Lung (tissue), 12 donors: ENCODE measurements around the gene ZNF536. TPM values are rescaled to one million over a fixed set of nuclear protein-coding genes. Genes with fewer than 3 reads are reported as not detected.

Experiments
- ATAC-seq: fragments of 200-7000 bp; cut with Tn5 transposase; one replicate; pipeline ENCODE4 v1.9.1; 2020; ENCODE audit warnings: moderate number of reproducible peaks; ENCODE audit not compliant: insufficient read depth, low FRiP score
- DNase-seq, 3 donors: peaks; one replicate each; pipeline ENCODE4 v3.0.0-alpha.2; 2013 to 2017
- H3K27ac ChIP-seq, 2 donors: one replicate each; pipeline ENCODE4 v1.5.1; 2013; ENCODE audit warnings: mild to moderate bottlenecking in 2 of 2, moderate library complexity in 2 of 2, control low read depth in 1 of 2, inconsistent platforms in 1 of 2, low read depth in 1 of 2, low read length in 1 of 2
- H3K27me3 ChIP-seq, 3 donors: one replicate each; pipeline ENCODE4 v1.5.1; 2013; ENCODE audit warnings: low read length in 2 of 3; ENCODE audit not compliant: control insufficient read depth in 3 of 3, insufficient read depth in 3 of 3
- H3K36me3 ChIP-seq, 4 donors: one replicate each; pipeline ENCODE4 v1.5.1; 2013; ENCODE audit warnings: low read length in 4 of 4, mild to moderate bottlenecking in 1 of 4, moderate library complexity in 1 of 4; ENCODE audit not compliant: control insufficient read depth in 4 of 4, insufficient read depth in 4 of 4
- H3K4me1 ChIP-seq, 5 donors: one replicate each; pipeline ENCODE4 v1.5.1; 2013; ENCODE audit warnings: low read length in 5 of 5, mild to moderate bottlenecking in 2 of 5, moderate library complexity in 1 of 5; ENCODE audit not compliant: control insufficient read depth in 5 of 5, insufficient read depth in 5 of 5
- H3K4me3 ChIP-seq: one replicate; pipeline ENCODE4 v1.5.1; 2013; ENCODE audit warnings: mild to moderate bottlenecking, control low read depth, moderate library complexity
- H3K9ac ChIP-seq, 2 donors: one replicate each; pipeline ENCODE4 v1.5.1; 2013; ENCODE audit warnings: low read length in 2 of 2, control low read depth in 1 of 2; ENCODE audit not compliant: insufficient read depth in 1 of 2
- H3K9me3 ChIP-seq, 4 donors: one replicate each; pipeline ENCODE4 v1.5.1; 2013; ENCODE audit warnings: low read length in 3 of 4, mild to moderate bottlenecking in 1 of 4, moderate library complexity in 1 of 4; ENCODE audit not compliant: control insufficient read depth in 4 of 4, insufficient read depth in 3 of 4
- WGBS, 2 donors: extraction: QIAGEN DNeasy Blood & Tissue Kit; methylation state at CpG; one replicate each; pipeline ENCODE4 v1.1.7; 2013; 5-methylcytosine and 5-hydroxymethylcytosine counted together
- polyA plus RNA-seq, 2 donors: library from polyadenylated mRNA; stranded (reverse); fragments of 200-250 nt; gene quantifications; one replicate each; pipeline ENCODE4 v1.2.1, GENCODE V29; 2013
- total RNA-seq, 2 donors: library from RNA; depleted of rRNA in 1 of 2; stranded (reverse); fragments of >200 nt in 1 of 2; gene quantifications; one replicate each; pipeline ENCODE4 v1.2.1, GENCODE V29; 2014 to 2021
- TF ChIP-seq, protein P1 (sequence below): IDR thresholded peaks from 2 replicates; pipeline ENCODE4 v1.5.1; 2012; ENCODE audit warnings: mild to moderate bottlenecking; ENCODE audit errors: control extremely low read depth, extremely low read depth
- donor health status: control.
- donor health status: control.
- donor health status: Bipolar disorder and iron deficiency.
- donor health status: healthy.
- donor health status: DM: yes; HTN: yes; CAD: no.

Gene ZNF536
- total and polyA plus RNA-seq, 4 donors, result 0.07 to 5.6 (median 0.21) TPM

GRCh38 chr19:30425885-30426838 is 54.0 kb downstream of the ZNF536 start:
- Histone ChIP-seq H3K27ac (no peak overlapping the region), H3K27me3 (no peaks in the 10 kb centered on the region), H3K9ac (no peak overlapping the region), H3K9me3 (no peaks in the 10 kb centered on the region), H3K4me1 (no peaks in the 10 kb centered on the region), H3K36me3 (no peaks in the 10 kb centered on the region), H3K4me3 (no peak overlapping the region)
- TF ChIP-seq, protein P1, sequence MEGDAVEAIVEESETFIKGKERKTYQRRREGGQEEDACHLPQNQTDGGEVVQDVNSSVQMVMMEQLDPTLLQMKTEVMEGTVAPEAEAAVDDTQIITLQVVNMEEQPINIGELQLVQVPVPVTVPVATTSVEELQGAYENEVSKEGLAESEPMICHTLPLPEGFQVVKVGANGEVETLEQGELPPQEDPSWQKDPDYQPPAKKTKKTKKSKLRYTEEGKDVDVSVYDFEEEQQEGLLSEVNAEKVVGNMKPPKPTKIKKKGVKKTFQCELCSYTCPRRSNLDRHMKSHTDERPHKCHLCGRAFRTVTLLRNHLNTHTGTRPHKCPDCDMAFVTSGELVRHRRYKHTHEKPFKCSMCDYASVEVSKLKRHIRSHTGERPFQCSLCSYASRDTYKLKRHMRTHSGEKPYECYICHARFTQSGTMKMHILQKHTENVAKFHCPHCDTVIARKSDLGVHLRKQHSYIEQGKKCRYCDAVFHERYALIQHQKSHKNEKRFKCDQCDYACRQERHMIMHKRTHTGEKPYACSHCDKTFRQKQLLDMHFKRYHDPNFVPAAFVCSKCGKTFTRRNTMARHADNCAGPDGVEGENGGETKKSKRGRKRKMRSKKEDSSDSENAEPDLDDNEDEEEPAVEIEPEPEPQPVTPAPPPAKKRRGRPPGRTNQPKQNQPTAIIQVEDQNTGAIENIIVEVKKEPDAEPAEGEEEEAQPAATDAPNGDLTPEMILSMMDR, result no peak
- no peak for ATAC-seq
- DNase-seq, result no peak
- WGBS, 2 donors, result 73 to 82% methylated on average over 9 of the region's 9 CpGs

DNA sequence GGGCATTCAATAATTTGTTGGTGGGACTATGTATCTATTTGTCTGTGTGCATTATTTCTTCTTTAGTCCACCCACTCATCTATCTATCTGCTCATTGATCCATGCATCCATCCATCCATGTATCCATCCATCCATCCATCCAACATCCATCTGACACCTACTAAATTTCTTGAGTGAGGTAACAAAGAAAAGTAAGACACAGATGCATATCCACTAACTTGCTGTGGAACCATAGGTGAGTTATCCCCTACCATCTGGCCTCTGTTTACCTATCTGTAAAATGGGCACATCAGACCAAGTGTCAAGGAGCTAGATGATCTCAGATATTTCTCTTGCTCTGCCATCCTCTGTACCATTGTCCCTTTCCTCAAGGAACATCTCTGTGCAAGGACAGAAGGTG is 54.7 kb downstream of the ZNF536 start:
- Histone ChIP-seq H3K4me3 (no peak overlapping the region), H3K27me3 (no peaks in the 10 kb centered on the region), H3K9ac (no peak overlapping the region), H3K4me1 (peaks cover 0 to 5% (median 0%) of the 10 kb centered on the region in 5 donors), H3K36me3 (no peaks in the 10 kb centered on the region), H3K27ac (no peak overlapping the region), H3K9me3 (no peaks in the 10 kb centered on the region)
- ATAC-seq (no peak), DNase-seq (no peak)
- TF ChIP-seq, protein P1, result no peak

GRCh38 chr19:30428092-30428680 is 56.0 kb downstream of the ZNF536 start:
- DNase-seq (no peak), ATAC-seq (no peak)
- H3K4me1 ChIP-seq, result peaks cover 0 to 5% (median 0%) of the 10 kb centered on the region in 5 donors
- H3K27ac ChIP-seq, result no peak overlapping the region
- TF ChIP-seq, protein P1, result no peak
- H3K27me3 ChIP-seq, result no peaks in the 10 kb centered on the region
- H3K36me3 ChIP-seq, result no peaks in the 10 kb centered on the region
- no peak overlapping the region for H3K9ac ChIP-seq
- no peaks in the 10 kb centered on the region for H3K9me3 ChIP-seq
- WGBS, 2 donors, result 67 to 83% methylated on average over 6 of the region's 6 CpGs
- no peak overlapping the region for H3K4me3 ChIP-seq
